Ovary (tissue), 9 donors: Measurements from ENCODE around the gene RASSF8. TPM values are rescaled to one million over a fixed set of nuclear protein-coding genes. Genes with fewer than 3 reads are reported as not detected.

Experiments used
- DNase-seq, 5 donors: peaks; one replicate each; pipeline ENCODE4 v3.0.0-alpha.2; 2019 to 2020
- H3K27ac ChIP-seq, 2 donors: fragments of 200-600 bp; one replicate each; pipeline versions ENCODE4 v1.5.1 to v1.8.0; 2019 to 2022
- H3K27me3 ChIP-seq: fragments of 200-600 bp; one replicate; pipeline ENCODE4 v1.8.0; 2022
- H3K36me3 ChIP-seq: fragments of 200-600 bp; sonication (generic); one replicate; pipeline ENCODE4 v1.5.1; 2019
- H3K4me1 ChIP-seq: one replicate; pipeline ENCODE4 v1.8.1; 2013; ENCODE audit warnings: mild to moderate bottlenecking, moderate library complexity; ENCODE audit not compliant: insufficient read depth
- H3K4me3 ChIP-seq: fragments of 200-600 bp; sonication (generic); one replicate; pipeline ENCODE4 v1.5.1; 2017
- H3K9me3 ChIP-seq, 2 donors: fragments of 200-600 bp in 1 of 2; sonication (generic) in 1 of 2; one replicate each; pipeline versions ENCODE4 v1.5.1 to v1.8.1; 2013 to 2019; ENCODE audit warnings: mild to moderate bottlenecking in 1 of 2, moderate library complexity in 1 of 2
- CTCF ChIP-seq, 3 donors: fragments of 450-650 bp in 2 of 3; fragments of 200-600 bp in 1 of 3; IDR thresholded peaks; one replicate each; pipeline versions ENCODE4 v1.5.1 to v1.8.0; 2016 to 2022; ENCODE audit warnings: antibody characterized with exemption in 3 of 3, mild to moderate bottlenecking in 1 of 3
- EP300 ChIP-seq: sonication (generic); formaldehyde crosslinking; IDR thresholded peaks from one replicate; pipeline ENCODE4 v1.6.1; 2017; ENCODE audit warnings: antibody characterized with exemption
- POLR2A ChIP-seq: fragments of 450-650 bp; IDR thresholded peaks from one replicate; pipeline ENCODE4 v1.6.1; 2017; ENCODE audit warnings: antibody characterized with exemption, mild to moderate bottlenecking, moderate library complexity
- whole genome bisulfite sequencing, 3 donors: extraction: QIAGEN DNeasy Blood & Tissue Kit in 1 of 3; methylation state at CpG; one replicate each; pipeline versions ENCODE4 v1.1.5 to v1.1.7; 2013 to 2017; 5-methylcytosine and 5-hydroxymethylcytosine counted together
- intact Hi-C, 4 donors: fragments of 100-400 bp; cut with DNase I; formaldehyde crosslinking; loops; one replicate each; pipeline versions ENCODE4 v1.11.0 to v1.15.1; 2022 to 2023
- polyA plus RNA-seq, 2 donors: library from polyadenylated mRNA; stranded (reverse); fragments of 200-250 nt in 1 of 2; fragments of 350-450 nt in 1 of 2; fragmentation: Illumina TruSeq in 1 of 2; extraction: RNeasy Lipid Tissue Mini Kit (QIAGEN cat#74804) in 1 of 2; gene quantifications; one replicate each; pipeline ENCODE4 v1.2.3, GENCODE V29; 2013 to 2014
- total RNA-seq, 7 donors: library from RNA; depleted of rRNA in 2 of 7; stranded (reverse); fragments of >200 nt in 2 of 7; fragmentation: NEBNext Ultra II Directional in 3 of 7; extraction: Animal tissue kit (Norgen Biotek cat#: 25700) in 3 of 7; gene quantifications; one replicate each; pipeline versions ENCODE4 v1.1.0 to v1.2.4, GENCODE V29; 2016 to 2023
- donor health status: DM: no; HTN: no; CAD: no; lungs with moderate emphysema.
- donor health status: DM: no; HTN: no; CAD: no.
- donor health status: Bipolar disorder and iron deficiency.
- donor health status: DM: yes; HTN: yes; CAD: no.
- donor health status: DM: no; HTN: no; CAD: no.
- donor health status: DM: yes; HTN: yes; CAD: no.

Gene RASSF8
- total and polyA plus RNA-seq, 9 donors = 16.5 to 134 (median 82.5) TPM

GRCh38 chr12:26088998-26089397 is 130.5 kb downstream of the RASSF8 start:
- DNase-seq = no peak
- Histone ChIP-seq H3K36me3 (no peaks in the 10 kb centered on the region), H3K27me3 (no peaks in the 10 kb centered on the region), H3K27ac (no peak overlapping the region), H3K9me3 (no peaks in the 10 kb centered on the region), H3K4me1 (no peaks in the 10 kb centered on the region), H3K4me3 (no peak overlapping the region)
- 72 to 78% (median 74%) methylated on average over 2 of the region's 2 CpGs for WGBS, 3 donors
- TF ChIP-seq CTCF (IDR thresholded peaks at IDR 0.05) = no peak
- TF ChIP-seq POLR2A = no peak
- no peak for TF ChIP-seq EP300
- intact Hi-C loops = loop anchor here in 1 of 4 donors (10.0 kb wide), 1 partner anchor 654 kb away; no protein-coding TSS in a partner anchor

DNA sequence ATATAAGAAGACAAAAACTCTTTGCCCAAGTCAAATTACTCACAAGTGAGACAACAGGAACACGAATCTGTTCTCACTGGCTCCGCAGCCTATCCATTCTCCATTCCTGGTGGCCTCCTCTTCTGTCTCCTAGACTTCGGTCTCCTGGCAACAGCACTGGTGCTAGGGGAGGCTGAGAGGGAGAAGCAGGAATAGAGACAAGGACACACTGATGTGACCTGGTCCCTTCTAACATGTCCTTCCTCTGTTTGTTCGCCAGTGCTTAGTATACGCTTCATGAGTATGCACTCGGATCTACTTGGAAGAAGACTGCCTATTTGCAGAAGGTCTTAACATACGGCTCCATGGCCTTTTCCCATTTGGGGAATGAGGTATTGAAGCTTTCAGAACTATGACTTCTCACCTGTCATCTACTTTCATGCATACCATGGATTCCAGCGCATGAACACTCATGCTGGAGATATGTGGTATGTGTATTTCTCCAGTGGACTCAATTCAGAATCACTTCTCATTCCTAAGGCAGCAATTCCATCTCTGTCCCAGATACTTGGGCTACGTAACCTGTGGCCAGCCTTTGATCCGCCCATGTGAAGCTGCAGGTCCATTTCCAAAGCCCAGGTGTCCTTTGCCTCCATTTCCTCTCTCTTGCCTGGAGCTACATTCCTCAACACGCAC is 132.5 kb downstream of the RASSF8 start:
- intact Hi-C loops = loop anchor here in 3 of 4 donors (5.0 to 10.0 kb wide), 3 partner anchors 521 to 656 kb away; no protein-coding TSS in a partner anchor
- no peak for DNase-seq
- Histone ChIP-seq H3K9me3 (no peaks in the 10 kb centered on the region), H3K4me3 (no peak overlapping the region), H3K27me3 (no peaks in the 10 kb centered on the region), H3K4me1 (no peaks in the 10 kb centered on the region), H3K27ac (no peak overlapping the region), H3K36me3 (no peaks in the 10 kb centered on the region)
- TF ChIP-seq CTCF (IDR thresholded peaks at IDR 0.05) (no peak), POLR2A (no peak), EP300 (no peak)
- 89 to 93% (median 91%) methylated on average over 11 of the region's 11 CpGs for WGBS, 3 donors

- TF ChIP-seq POLR2A (no peak), CTCF (IDR thresholded peaks at IDR 0.05) (peak in 1 of 3 donors; percentile 22)
- no peak overlapping the region for H3K4me3 ChIP-seq
- peak in 2 of 5 donors; percentile 36 to 49 for DNase-seq
- H3K27me3 ChIP-seq = no peaks in the 10 kb centered on the region
- 58 to 75% (median 60%) methylated on average over 6 of the region's 6 CpGs for WGBS, 3 donors
- H3K9me3 ChIP-seq = no peaks in the 10 kb centered on the region
- H3K27ac ChIP-seq = no peak overlapping the region
- H3K4me1 ChIP-seq = no peaks in the 10 kb centered on the region
- no peaks in the 10 kb centered on the region for H3K36me3 ChIP-seq
- intact Hi-C loops = loop anchor here in 3 of 4 donors (5.0 to 10.0 kb wide), 3 partner anchors 520 to 657 kb away; no protein-coding TSS in a partner anchor
Observed at GRCh38 chr12:26091822-26092221, 133.3 kb downstream of the RASSF8 start.

- Histone ChIP-seq H3K27ac (no peak overlapping the region), H3K4me3 (no peak overlapping the region), H3K36me3 (no peaks in the 10 kb centered on the region), H3K4me1 (no peaks in the 10 kb centered on the region), H3K27me3 (no peaks in the 10 kb centered on the region), H3K9me3 (no peaks in the 10 kb centered on the region)
- 45 to 59% (median 50%) methylated on average over 4 of the region's 4 CpGs for WGBS, 3 donors
- intact Hi-C loops = loop anchor here in 3 of 4 donors (5.0 to 10.0 kb wide), 3 partner anchors 520 to 658 kb away; no protein-coding TSS in a partner anchor
- DNase-seq = no peak
- TF ChIP-seq CTCF (IDR thresholded peaks at IDR 0.05) = no peak
- no peak for TF ChIP-seq EP300
- TF ChIP-seq POLR2A = no peak
Observed at GRCh38 chr12:26092346-26093105, 134.0 kb downstream of the RASSF8 start.
